A673 (cell line): ENCODE measurements around the gene G6PD. TPM values are rescaled to one million over a fixed set of nuclear protein-coding genes. Genes with fewer than 3 reads are reported as not detected.

Experiments
- BruUV-seq: library from RNA; stranded (reverse); fragments of 400-500 nt; replicated peaks from 2 replicates; lab custom pipeline; 2021; lab: Mats Ljungman, UMichigan
- CTCF ChIA-PET: fragments of 300-600 bp; sonication (Branson Sonifier 250); formaldehyde crosslinking; loops from one replicate; lab custom pipeline; 2022; ENCODE audit warnings: antibody characterized with exemption; lab: Charles Lee
- POLR2A ChIA-PET: fragments of 300-600 bp; sonication (Branson Sonifier 250); formaldehyde crosslinking; loops from one replicate; lab custom pipeline; 2022; ENCODE audit warnings: antibody characterized with exemption; ENCODE audit not compliant: low non-redundant PET; lab: Charles Lee
- DNase-seq: peaks from one replicate; pipeline ENCODE4 v3.0.0-alpha.2; 2015; ENCODE audit warnings: low spot score
- H3K27ac ChIP-seq: fragments of 200-600 bp; sonication (generic); 2 replicates; pipeline ENCODE4 v1.5.1; 2016; ENCODE audit warnings: mixed run types, low read depth, mild to moderate bottlenecking, mixed read lengths, antibody characterized with exemption, low read length; ENCODE audit not compliant: poor library complexity, severe bottlenecking
- H3K27me3 ChIP-seq: fragments of 200-600 bp; sonication (generic); replicated peaks from 2 replicates; pipeline ENCODE4 v1.6.1; 2017; ENCODE audit warnings: mixed run types, low read depth, mild to moderate bottlenecking, mixed read lengths, antibody characterized with exemption, low read length; ENCODE audit not compliant: insufficient read depth, poor library complexity
- H3K36me3 ChIP-seq: fragments of 200-600 bp; sonication (generic); 2 replicates; pipeline ENCODE4 v1.6.1; 2016; ENCODE audit warnings: mixed run types, mild to moderate bottlenecking, mixed read lengths, antibody characterized with exemption, low read length; ENCODE audit not compliant: insufficient read depth, poor library complexity, severe bottlenecking
- H3K4me1 ChIP-seq: fragments of 200-600 bp; sonication (generic); 2 replicates; pipeline ENCODE4 v1.6.1; 2017; ENCODE audit warnings: mixed run types, mild to moderate bottlenecking, mixed read lengths, antibody characterized with exemption, low read length; ENCODE audit not compliant: insufficient read depth, poor library complexity, severe bottlenecking
- H3K4me3 ChIP-seq: fragments of 200-600 bp; sonication (generic); 2 replicates; pipeline ENCODE4 v1.5.1; 2016; ENCODE audit warnings: low read depth, mixed run types, mild to moderate bottlenecking, mixed read lengths, low read length; ENCODE audit not compliant: poor library complexity, severe bottlenecking
- H3K9me3 ChIP-seq: fragments of 200-600 bp; sonication (generic); 2 replicates; pipeline ENCODE4 v1.6.1; 2016; ENCODE audit warnings: mixed run types, low read depth, mild to moderate bottlenecking, mixed read lengths, antibody characterized with exemption, low read length; ENCODE audit not compliant: poor library complexity, severe bottlenecking
- EZH2 ChIP-seq: fragments of 200-600 bp; sonication (generic); IDR thresholded peaks from 2 replicates; pipeline ENCODE4 v1.6.1; 2017; ENCODE audit warnings: borderline replicate concordance, low read depth, mild to moderate bottlenecking, mixed read lengths, antibody characterized with exemption, low read length; ENCODE audit not compliant: poor library complexity, severe bottlenecking
- intact Hi-C: fragments of 100-400 bp; cut with micrococcal nuclease; formaldehyde crosslinking; loops from one replicate; pipeline ENCODE4 v1.10.0; 2022; ENCODE audit not compliant: unreplicated experiment
- total RNA-seq: library from RNA; stranded (reverse); gene quantifications from 2 replicates; pipeline ENCODE4 v1.2.3, GENCODE V29; 2021
- TF ChIP-seq, protein P1 (sequence below): fragments of 300-800, 200-600 bp; sonication (generic); conservative IDR thresholded peaks from 2 replicates; pipeline ENCODE4 v1.5.1; 2017; ENCODE audit warnings: low read depth, mild to moderate bottlenecking, antibody characterized with exemption, low read length, moderate library complexity, mixed read lengths

G6PD gene
- total RNA-seq, 1 experiment from 2014 or later = 203 TPM

- H3K36me3 ChIP-seq = peaks cover 11% of the 10 kb centered on the region
- DNase-seq = no peak
- no peaks in the 10 kb centered on the region for H3K9me3 ChIP-seq
- CTCF ChIA-PET = no interaction called here
- TF ChIP-seq, protein P1, sequence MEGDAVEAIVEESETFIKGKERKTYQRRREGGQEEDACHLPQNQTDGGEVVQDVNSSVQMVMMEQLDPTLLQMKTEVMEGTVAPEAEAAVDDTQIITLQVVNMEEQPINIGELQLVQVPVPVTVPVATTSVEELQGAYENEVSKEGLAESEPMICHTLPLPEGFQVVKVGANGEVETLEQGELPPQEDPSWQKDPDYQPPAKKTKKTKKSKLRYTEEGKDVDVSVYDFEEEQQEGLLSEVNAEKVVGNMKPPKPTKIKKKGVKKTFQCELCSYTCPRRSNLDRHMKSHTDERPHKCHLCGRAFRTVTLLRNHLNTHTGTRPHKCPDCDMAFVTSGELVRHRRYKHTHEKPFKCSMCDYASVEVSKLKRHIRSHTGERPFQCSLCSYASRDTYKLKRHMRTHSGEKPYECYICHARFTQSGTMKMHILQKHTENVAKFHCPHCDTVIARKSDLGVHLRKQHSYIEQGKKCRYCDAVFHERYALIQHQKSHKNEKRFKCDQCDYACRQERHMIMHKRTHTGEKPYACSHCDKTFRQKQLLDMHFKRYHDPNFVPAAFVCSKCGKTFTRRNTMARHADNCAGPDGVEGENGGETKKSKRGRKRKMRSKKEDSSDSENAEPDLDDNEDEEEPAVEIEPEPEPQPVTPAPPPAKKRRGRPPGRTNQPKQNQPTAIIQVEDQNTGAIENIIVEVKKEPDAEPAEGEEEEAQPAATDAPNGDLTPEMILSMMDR = no peak
- no peak for TF ChIP-seq EZH2
- POLR2A ChIA-PET = no interaction called here
- BruUV-seq = no TSS peak
- intact Hi-C loops = no loop called here
- no peaks in the 10 kb centered on the region for H3K27me3 ChIP-seq
- peaks cover 5% of the 10 kb centered on the region for H3K4me1 ChIP-seq
- no peak overlapping the region for H3K27ac ChIP-seq
- no peak overlapping the region for H3K4me3 ChIP-seq
Observed at GRCh38 chrX:154487518-154488290, 58.9 kb downstream of the G6PD start.

DNA sequence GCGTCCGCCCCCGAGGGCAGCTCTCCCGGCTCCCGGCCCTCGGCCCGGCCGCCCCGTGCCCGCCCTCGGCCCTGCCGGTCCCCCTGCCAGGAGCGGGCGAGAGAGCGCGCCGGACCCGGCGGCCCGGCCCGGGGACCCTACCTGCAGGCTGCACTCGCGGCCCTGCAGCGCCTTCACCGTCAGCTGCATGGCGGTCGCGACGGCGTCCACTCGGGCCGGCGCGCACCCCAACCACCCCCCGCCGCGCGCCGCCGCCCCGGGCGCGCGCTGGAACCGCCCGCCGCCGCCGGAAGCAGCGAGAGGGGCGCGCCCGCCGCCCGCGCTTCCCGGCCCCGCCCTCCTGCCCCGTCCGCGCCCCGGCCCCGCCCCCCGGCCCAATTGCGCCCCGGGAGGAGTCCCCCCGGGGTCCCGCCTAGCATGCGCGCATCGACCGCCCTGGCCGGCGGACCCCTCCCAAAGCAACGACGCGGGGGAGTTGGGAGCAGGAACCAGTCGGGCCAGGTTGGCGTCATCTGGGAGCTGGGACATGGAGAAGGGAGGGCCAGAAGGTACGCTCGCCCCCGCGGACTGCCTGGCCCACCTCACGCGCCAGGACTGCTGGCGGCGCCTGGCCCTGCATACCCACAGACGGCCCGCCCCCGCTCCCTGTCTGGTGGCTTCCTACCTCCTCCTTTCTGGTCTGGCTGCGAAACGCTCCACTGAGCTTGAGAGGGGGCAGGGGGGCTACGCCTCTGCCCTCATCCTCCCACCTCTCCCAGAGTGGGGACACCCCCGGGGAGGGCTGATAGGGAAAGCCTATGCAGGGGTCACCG is 60.0 kb downstream of the G6PD start, which contains the start of gene UBL4A:
TSS of gene UBL4A (minus strand) at position 220 of the 812 bp plus-strand sequence. CDS start at position 189, 31 bp downstream.
- Histone ChIP-seq H3K27me3 (no peaks in the 10 kb centered on the region), H3K4me3 (peak within 1 kb of the TSS; percentile 58), H3K4me1 (peaks cover 5% of the 10 kb centered on the region), H3K27ac (peak within 1 kb of the TSS; percentile 72), H3K36me3 (peaks cover 11% of the 10 kb centered on the region), H3K9me3 (no peaks in the 10 kb centered on the region)
- TF ChIP-seq EZH2 = no peak
- TF ChIP-seq, protein P1 = no peak
- ChIA-PET CTCF (no interaction called here), POLR2A (no interaction called here)
- DNase-seq = peak; percentile 49
- no TSS peak for BruUV-seq
- intact Hi-C loops = no loop called here

- Histone ChIP-seq H3K4me1 (peaks cover 5% of the 10 kb centered on the region), H3K36me3 (peaks cover 11% of the 10 kb centered on the region), H3K4me3 (peak overlapping the region; percentile 58), H3K27me3 (no peaks in the 10 kb centered on the region), H3K27ac (peak overlapping the region; percentile 72), H3K9me3 (no peaks in the 10 kb centered on the region)
- TF ChIP-seq, protein P1 = no peak
- TF ChIP-seq EZH2 = no peak
- BruUV-seq = no TSS peak
- intact Hi-C loops = no loop called here
- ChIA-PET CTCF (no interaction called here), POLR2A (no interaction called here)
- DNase-seq = no peak
Observed at GRCh38 chrX:154486052-154486395, 60.6 kb downstream of the G6PD start.
